LHCN-M2 (cell line): Measurements from ENCODE around the gene RABGGTA. TPM values are rescaled to one million over a fixed set of nuclear protein-coding genes. Genes with fewer than 3 reads are reported as not detected.

Experiments
- DNase-seq: peaks from one replicate; pipeline ENCODE4 v3.0.0-alpha.2; 2012; ENCODE audit warnings: low read depth
- total RNA-seq: library from RNA; depleted of rRNA; stranded (reverse); fragments of >200 nt; gene quantifications from 2 replicates; pipeline ENCODE4 v1.2.3, GENCODE V29; 2014

The RABGGTA gene
- total RNA-seq, 1 experiment from 2014 or later = 29.4 TPM

DNA sequence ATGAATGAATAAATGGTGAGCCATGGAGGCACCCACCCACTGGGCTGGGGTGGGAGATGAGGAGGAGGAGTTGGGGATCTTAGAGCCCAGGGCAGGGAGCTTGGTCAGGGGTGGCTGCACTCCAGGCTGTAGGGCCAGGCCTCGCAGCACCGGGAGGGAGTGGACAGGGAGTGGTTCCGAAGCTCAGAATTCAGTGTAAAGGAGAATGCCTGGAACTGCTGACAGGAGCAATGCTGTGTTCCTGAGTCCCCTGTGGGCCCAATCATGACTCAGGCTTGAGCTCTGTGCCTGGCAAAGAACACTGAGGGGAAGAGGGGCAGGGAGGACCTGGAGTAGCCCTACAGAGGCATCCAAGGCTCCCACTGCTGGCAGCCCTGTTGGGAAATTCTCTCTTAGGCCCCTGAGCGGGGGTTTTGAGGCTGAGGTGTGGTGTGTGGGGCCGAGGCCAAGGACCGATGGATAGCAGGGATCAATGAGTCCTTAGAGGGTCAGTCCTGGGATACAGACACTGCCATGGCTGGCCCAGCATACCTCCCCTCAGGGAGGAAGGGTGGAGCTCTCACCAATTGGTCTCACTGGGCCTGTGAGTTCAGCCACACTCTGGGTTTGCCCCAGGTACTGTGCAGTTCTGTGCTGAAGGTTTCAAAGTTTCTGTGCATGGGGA lies 9.5 kb upstream of the RABGGTA start:
- DNase-seq = no peak

GRCh38 chr14:24279301-24280186 lies 8.1 kb upstream of the RABGGTA start:
- DNase-seq = peak; percentile 23

DNA sequence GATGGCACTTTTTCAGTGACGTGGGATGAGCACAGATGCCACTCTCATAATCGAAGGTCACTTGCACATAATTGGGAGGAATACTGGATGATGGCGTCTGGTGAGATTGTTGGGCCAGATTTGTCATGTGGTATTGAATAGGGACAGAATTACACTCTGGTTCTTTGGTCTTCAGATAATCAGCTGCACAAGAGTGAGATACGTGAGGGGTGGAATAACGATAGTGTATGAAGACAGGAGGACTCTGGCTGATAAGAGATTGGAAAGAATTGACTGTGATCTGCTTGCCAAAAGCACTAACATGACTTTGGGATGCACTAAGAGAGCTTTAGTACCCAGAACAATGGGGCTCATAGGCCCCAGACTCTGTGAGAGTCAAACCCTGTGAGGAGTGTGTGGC lies 7.0 kb upstream of the RABGGTA start:
- no peak for DNase-seq

DNA sequence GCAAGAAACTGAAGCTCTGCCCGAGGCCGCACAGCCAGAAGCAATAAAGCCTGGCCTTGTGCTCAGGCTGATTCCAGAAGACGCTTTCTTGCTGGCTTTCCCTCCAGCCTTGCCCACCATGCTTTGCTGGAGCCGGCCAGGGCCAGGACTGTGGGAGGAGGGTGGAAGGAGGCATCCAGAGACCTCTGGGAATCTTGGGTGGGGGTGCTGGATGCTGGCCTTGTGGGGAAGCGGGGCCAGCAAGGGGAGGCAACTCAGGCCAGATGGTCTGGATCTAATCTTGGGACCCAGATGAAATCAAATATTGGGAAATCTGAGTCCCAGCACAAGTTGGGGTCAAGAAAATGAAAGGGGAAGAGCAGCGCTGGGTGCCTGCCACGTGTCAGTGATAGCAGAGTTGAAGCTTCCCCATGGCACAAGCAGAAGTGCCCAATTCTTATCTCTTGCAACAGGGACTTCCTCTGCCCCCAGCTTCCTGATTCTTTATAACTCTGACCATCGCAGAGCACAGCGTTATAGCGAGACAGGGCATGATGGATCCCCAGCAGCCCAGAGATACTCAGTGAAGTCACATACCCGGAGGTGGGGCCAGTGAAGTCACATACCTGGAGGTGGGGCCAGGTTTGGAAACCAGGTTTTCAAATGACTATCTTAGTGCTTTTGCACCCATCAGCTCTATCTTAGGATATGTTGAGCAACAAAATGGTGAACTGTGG lies 6.4 kb upstream of the RABGGTA start:
- no peak for DNase-seq

DNA sequence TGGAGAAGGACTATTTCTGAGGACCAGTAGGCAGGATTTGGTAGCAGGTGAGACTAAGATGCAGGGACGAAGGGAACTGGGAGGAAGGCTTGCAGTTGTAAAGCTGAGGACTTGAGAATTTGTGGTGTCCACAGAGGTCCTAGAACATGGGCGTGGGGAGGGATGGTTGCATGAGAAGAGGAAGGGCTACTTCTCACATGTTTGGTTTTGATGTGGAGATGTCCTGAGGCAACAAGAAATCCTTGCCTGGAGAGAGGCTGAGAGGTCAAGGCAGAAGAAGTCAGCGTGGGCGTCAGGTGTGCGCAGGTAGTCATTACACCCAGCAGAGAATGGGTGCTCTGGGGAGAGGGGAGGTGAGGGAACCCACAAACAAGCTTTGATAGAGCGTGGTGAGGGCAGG lies 5.7 kb upstream of the RABGGTA start:
- no peak for DNase-seq

DNA sequence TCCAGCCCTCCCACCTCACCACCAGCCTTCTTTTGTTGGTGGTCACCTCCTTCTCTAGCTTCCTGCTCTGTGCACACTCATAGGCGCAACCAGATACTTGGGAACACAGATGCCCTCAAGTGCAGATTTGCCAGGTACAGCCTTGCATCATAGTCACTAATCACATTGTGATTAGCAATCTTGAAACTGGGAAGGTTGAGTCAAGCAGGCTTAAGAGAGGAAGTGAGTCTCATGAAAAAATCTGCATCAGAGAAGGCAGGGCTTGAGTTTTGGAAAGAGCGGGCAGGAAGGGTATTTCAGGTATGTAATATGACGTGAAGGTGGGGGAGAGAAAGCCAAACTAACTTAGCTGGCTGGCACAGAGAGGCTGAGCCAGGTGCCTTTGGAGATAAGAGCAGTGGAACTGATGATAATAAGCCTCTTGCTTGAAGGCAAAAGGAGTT lies 2.7 kb upstream of the RABGGTA start:
- DNase-seq = no peak

GRCh38 chr14:24273422-24273998 lies 2.1 kb upstream of the RABGGTA start:
- no peak for DNase-seq

- no peak for DNase-seq
Measured at GRCh38 chr14:24272467-24272866, 1.1 kb upstream of the RABGGTA start.

DNA sequence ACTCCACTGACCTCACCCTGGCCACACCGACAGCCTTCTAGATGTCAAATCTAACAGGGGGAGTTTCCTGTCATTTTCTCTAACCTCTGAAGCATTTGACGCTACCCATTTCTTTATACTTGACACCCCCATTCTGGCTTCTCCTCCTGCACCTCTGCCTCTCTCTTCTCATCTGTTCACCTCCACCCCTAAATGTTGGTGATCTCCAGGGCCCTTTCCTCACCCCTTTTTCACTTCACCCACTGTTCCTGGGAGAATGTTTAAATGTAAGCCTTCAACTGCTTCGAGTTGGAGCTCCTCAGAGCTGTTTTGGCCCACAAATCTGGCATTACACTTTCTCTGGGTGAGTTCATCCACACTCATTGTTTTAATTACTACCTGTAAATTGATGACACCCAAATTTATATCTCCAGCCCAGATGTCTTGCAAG lies 452 bp upstream of the RABGGTA start:
- DNase-seq = no peak

- no peak for DNase-seq
Measured at GRCh38 chr14:24270537-24271133, 762 bp downstream of the RABGGTA start.

- no peak for DNase-seq
Measured at GRCh38 chr14:24269910-24270536, 1.4 kb downstream of the RABGGTA start.

DNA sequence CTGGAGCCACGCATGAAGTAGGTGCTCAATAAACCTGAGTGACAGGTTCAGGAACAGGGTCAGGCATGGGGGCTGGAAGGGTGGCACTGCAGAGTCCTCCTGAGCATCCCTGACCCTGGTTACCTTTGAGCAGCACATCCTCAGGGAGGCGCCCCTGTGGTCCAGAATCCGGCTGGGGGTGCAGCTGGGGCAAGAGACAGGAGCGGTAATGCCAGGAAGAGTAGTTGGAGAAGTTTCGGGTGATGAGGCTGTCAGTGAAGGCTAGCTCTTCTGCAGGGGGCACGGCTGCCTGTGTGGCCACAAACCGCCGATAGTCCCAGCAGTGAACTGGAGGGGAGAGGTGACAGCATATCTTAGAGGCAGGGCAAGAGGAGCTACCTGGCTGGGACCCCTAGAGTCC lies 2.0 kb downstream of the RABGGTA start:
- no peak for DNase-seq

- no peak for DNase-seq
Measured at GRCh38 chr14:24268225-24268624, 3.2 kb downstream of the RABGGTA start.

DNA sequence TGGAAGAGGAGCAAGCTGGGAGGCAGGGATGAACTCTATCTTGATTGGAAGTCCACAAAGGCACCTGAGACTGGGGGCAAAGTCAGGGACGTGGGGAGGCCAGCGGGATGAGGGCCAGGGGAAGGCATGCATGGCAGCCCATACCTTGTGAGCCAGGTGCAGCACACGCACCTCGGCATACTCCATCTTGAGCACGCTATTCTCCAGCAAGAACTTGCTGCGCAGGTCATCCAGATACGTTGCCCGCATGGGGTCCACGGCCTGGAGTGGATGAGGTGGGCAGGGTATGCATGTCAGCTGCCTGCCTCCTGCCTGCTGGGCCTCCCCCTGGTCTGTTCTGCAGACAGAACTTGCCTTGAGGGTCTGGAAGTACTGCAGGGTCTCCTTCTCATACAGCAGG lies 3.9 kb downstream of the RABGGTA start:
- no peak for DNase-seq

DNA sequence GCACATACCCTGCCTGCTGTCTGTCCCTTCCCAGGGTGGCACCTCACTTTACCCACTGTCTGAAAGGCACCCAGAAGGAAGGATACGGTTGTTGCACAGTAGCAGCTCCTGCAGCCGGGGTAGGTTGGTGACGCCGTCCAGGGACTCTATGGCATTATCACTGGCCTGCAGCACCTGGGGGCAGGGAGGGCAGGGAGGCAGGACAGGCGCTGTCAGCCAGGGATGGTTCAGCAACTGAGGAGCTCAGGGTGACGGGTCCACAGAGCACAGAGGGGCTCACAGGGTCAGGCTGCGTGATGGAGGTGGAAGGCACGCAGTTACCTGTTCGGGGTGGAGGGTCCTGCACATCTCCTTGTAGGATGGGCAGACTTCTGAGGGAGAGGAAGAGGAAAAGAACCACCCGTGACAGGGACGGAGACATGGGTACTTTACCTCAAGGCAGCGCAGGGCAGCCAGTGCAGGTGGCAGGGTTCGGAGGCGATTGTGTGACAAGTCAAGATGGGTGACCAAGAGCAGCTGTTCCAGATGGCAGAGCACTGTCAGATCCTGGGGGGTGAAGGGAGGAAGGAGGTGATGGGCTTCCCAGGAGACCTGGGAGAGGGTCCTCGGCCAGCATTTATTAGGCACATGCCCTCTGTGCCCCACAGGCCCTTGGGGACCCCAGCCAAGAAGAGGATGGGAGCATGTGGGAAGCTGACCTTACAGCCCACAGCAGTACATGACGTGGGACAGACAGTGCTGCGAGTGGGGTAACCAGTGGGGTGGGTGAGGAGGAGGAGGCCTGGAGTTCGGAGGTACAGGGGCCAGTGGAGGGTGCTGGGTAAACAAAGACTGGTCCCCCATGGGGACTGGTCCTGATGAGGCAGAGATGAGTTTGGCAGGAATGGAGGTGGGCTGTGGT lies 4.8 kb downstream of the RABGGTA start:
- DNase-seq = no peak

- DNase-seq = no peak
Measured at GRCh38 chr14:24264298-24264697, 7.1 kb downstream of the RABGGTA start.

- no peak for DNase-seq
Measured at GRCh38 chr14:24263848-24264247, 7.5 kb downstream of the RABGGTA start.

DNA sequence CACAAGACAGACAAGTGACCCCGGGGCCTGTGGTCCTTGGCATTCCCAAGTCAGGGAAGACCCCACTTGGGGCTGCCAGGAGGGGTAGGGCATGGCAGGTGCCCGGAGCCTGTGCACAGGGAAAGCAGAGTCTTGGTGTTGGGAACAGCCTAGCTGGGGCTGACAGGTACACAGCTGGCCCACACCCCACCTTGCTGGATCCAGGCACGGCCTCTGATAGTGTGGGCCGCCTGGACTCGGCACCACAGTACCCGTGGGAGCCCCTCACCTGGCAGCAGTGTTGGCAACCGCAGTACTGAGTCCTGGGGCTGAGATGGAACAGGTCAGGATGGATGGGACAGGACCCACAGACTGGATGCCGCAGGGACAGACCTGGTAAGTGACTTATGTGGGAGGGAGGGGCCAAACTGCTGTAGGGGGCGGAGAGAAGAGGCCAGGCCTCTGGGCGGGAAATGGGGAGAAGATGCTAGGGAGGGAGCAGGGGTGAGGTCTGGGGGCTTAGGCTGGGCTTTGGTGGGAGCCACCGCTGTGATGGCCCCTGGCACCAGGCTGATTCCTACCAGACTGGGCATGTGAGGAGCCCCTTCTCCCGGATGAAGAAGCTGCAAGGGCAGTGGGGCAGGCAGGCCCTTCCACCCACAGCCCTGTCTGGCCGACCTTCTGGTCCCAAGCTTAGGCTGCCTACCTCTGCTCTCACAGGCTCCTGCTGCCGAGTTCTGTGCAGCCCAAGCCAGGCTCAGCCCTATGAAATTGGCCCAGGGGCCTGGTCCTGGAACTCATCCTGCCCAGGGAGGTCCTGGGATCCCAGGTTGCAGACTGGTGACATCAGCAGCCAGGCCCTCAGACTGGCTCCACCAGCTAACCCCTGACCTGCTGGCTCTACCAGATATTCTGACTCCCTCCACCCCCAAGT lies 8.3 kb downstream of the RABGGTA start, which contains the start of gene TGM1:
Gene TGM1, minus strand, starts transcription at position 357 of the 913 bp plus-strand sequence. CDS start 825 bp downstream, outside the sequence.
- DNase-seq = no peak

GRCh38 chr14:24261969-24262327 lies 9.4 kb downstream of the RABGGTA start:
- no peak for DNase-seq
